GM12874 (cell line): ENCODE measurements around the gene ERVFRD-1.

Experiments
- CTCF ChIP-seq: IDR thresholded peaks from 2 replicates; pipeline ENCODE4 v1.5.1; 2011; ENCODE audit warnings: low read depth, mild to moderate bottlenecking, control low read depth, low read length, moderate library complexity; ENCODE audit not compliant: insufficient read depth

The ERVFRD-1 gene

GRCh38 chr6:11065436-11066202, 45.9 kb downstream of the ERVFRD-1 start:
- no peak for TF ChIP-seq CTCF

- no peak for TF ChIP-seq CTCF
Observed at GRCh38 chr6:11064836-11065235, 46.7 kb downstream of the ERVFRD-1 start.

- TF ChIP-seq CTCF, result no peak
Observed at GRCh38 chr6:11062715-11063114, 48.8 kb downstream of the ERVFRD-1 start.

GRCh38 chr6:11062083-11062482, 49.4 kb downstream of the ERVFRD-1 start:
- no peak for TF ChIP-seq CTCF

GRCh38 chr6:11058406-11058805, 53.1 kb downstream of the ERVFRD-1 start:
- TF ChIP-seq CTCF, result no peak

- no peak for TF ChIP-seq CTCF
Observed at GRCh38 chr6:11056871-11057270, 54.7 kb downstream of the ERVFRD-1 start.

- TF ChIP-seq CTCF, result no peak
Observed at GRCh38 chr6:11055127-11055627, 56.3 kb downstream of the ERVFRD-1 start.
